Astrocyte of the spinal cord (primary cell): ENCODE measurements around the gene HOXD1.
A peak's percentile ranks its signal among the peaks of the same experiment; 100 is the strongest.

Experiments
- DNase-seq: peaks from one replicate; pipeline ENCODE4 v3.0.0; 2011; ENCODE audit warnings: low read depth, low spot score
- H3K4me3 ChIP-seq: 2 replicates; pipeline ENCODE4 v1.5.1; 2011; ENCODE audit warnings: low read depth, mild to moderate bottlenecking, low read length, moderate library complexity
- in situ Hi-C: cut with HindIII; loops from 2 replicates; pipeline ENCODE4 v1.10.0; 2017; ENCODE audit warnings: low sequenced_read_pairs
- TF ChIP-seq, protein P1 (sequence below): IDR thresholded peaks from 2 replicates; pipeline ENCODE4 v1.5.1; 2012; ENCODE audit warnings: low read depth, mild to moderate bottlenecking, low read length, inconsistent platforms

HOXD1 gene

DNA sequence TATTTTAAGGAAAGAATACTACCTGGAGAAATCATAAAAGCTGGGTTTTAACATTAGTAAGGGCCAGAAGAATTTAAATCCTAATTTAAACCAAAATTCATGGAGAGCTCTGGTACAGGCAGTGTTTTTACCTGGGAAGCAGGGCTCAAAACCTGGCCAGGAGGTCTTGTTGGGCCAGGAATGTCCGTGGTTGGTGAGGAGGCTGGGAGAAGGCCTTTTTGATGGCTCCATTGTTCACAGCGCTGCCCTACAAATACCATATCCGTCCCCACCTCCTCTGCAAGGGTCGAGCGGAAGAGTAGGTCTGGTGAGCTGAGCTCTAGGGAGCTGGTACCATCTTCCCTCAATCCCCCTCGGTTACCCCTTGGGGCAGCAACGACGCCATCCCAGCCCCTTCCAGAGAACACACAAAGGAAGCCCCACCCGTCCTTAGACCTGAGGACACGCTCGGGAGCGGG lies 10.9 kb upstream of the HOXD1 start:
- no peak for DNase-seq
- H3K4me3 ChIP-seq, result no peak overlapping the region
- in situ Hi-C loops, result no loop called here
- TF ChIP-seq, protein P1, sequence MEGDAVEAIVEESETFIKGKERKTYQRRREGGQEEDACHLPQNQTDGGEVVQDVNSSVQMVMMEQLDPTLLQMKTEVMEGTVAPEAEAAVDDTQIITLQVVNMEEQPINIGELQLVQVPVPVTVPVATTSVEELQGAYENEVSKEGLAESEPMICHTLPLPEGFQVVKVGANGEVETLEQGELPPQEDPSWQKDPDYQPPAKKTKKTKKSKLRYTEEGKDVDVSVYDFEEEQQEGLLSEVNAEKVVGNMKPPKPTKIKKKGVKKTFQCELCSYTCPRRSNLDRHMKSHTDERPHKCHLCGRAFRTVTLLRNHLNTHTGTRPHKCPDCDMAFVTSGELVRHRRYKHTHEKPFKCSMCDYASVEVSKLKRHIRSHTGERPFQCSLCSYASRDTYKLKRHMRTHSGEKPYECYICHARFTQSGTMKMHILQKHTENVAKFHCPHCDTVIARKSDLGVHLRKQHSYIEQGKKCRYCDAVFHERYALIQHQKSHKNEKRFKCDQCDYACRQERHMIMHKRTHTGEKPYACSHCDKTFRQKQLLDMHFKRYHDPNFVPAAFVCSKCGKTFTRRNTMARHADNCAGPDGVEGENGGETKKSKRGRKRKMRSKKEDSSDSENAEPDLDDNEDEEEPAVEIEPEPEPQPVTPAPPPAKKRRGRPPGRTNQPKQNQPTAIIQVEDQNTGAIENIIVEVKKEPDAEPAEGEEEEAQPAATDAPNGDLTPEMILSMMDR, result no peak

DNA sequence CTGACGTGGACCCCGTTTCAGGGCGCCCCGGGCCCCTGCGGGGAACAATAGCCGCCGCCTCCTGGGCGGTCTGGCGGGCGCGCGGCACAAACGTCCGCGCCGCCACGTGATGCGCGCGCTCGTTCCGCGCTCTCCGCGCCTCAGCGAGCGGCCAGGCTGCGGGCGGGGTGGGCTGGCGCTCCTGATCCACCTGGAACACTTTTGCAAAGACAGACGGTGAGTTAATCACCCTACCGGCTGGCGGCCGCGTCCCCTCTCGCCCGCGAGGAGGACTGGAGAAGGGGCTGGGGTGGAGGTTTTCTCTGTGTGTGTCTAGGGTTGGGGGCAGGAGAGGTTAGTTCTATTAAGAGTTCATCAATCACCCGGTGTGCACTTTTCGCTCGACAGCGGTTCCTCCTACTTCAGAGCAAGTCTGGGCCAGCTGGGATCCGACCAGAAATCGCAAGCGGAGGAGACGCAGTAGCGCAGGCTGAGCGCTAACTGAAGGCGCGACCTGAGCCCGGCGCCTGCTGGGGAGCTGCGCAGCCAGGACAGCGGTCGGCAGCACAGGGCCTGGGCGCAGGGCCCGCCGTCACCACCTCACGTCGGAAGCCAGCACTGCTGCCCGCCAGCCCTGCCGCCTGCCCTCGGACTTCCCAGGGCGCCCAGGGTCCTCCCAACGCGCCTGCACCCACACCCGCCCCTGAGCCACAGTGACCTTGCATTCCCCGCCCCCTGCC lies 10.3 kb upstream of the HOXD1 start:
- peak overlapping the region; percentile 24 for H3K4me3 ChIP-seq
- in situ Hi-C loops, result no loop called here
- TF ChIP-seq, protein P1, result no peak
- peak; percentile 53 for DNase-seq

DNA sequence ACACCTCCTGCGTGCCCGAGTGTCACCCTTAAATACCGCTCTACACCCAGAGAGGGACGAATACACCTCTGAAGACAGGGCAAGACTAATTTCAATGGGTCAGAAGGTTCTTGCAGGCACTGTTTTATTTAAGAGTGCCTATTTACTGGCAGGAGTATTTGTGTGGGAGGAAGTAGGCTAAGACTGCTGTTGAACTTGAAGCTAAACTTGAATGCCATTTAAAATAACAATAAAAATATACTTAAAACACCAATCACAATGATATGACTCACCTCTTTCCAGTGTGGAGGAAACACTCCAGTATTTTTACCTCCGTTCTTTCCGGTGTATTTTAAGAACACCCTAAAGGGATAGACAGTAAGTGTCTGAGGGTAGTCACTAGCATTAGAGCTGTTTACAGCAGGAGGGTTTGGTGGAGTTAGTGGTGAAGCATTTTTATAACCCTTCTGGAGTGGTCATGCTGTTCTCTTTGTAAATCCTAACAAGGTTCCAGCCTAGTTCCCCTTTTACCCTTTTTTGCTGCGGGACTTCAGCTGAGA lies 9.6 kb upstream of the HOXD1 start:
- TF ChIP-seq, protein P1, result no peak
- DNase-seq, result no peak
- in situ Hi-C loops, result no loop called here
- H3K4me3 ChIP-seq, result no peak overlapping the region

DNA sequence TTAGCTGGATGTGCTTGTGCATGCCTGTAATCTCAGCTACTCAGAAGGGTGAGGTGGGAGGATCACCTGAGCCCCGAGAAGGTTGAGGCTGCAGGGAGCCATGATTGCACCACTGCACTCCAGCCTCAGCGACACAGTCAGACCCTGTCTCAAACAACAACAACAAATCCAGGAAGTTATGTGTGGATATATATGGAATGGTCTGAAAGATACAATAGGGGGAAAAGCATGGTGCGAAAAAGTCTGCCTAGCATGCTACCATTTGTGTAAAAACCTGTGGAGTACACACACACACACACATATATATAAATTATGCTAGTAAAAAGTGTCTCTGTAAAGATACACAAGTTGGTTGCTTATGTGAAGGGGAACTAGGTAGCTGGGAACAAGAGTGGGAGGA lies 6.9 kb upstream of the HOXD1 start:
- in situ Hi-C loops, result no loop called here
- TF ChIP-seq, protein P1, result no peak
- no peak overlapping the region for H3K4me3 ChIP-seq
- DNase-seq, result no peak

DNA sequence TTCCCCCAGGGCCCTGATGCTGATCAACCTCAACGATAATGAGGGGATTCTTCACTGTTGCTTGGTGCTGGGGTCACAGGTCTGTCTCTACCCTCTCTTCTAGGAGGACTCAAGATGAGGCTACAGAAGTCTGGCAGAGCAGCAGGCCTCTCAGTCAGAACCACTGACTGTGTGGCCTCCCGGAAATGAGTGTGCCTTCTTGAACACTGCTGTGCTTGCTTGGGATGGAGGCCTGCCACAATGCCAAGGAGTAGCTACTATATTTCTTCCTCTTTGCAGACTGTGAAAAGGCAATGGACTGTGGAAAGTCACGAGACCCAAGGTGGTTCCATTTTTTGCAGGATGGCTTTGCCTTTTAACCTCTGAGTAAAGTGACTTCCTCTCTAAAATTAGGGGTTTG lies 5.8 kb upstream of the HOXD1 start:
- TF ChIP-seq, protein P1, result no peak
- DNase-seq, result no peak
- no peak overlapping the region for H3K4me3 ChIP-seq
- in situ Hi-C loops, result no loop called here

DNA sequence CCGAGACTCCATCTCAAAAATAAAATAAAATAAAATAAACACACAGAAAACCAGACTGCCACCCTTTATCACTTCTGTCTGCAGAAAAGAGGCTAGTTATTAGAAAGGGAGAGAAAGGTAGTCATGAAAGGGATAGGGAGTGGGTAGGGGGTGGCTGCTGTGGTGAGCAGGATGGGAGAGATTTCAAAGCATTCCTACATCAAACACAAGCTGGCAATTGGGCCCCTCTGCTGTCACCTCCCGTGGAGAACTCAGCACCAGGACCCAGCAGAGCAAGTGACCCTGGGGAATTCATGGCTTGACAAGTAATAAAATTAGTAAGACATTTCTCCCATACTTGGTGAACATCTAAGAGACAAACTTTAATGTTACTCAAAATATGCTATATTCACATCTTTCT lies 3.7 kb upstream of the HOXD1 start:
- in situ Hi-C loops, result no loop called here
- TF ChIP-seq, protein P1, result no peak
- no peak for DNase-seq
- H3K4me3 ChIP-seq, result no peak overlapping the region
